8988T (cell line): ENCODE results near the gene CMIP.
"Not testable (repeated sequence)": the region's sequence is repeated elsewhere in the genome, so short reads cannot be mapped to it uniquely, and the experiment has no call there.

Experiments used
- DNase-seq: peaks from one replicate; pipeline ENCODE4 v3.0.0; 2011

The CMIP gene

DNA sequence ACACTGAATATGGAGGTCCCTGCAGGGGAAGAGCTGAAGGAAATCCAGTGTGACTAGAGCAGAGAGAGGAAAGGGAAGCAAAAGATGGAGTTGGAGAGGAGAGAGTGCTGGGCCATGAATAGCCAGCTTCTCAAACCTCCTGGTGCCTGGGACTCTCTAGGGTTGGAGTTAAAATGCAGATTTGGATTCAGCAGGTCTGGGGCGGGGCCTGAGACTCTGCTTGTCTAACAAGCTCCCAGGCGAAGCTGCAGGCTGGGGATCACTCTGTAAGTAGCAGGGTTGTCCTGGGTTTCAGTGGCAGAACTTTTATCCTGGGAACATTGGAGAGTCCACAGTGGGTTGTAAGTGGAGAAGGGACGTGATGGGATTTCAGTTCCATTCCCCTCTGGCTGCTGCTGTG, 231.1 kb downstream of the CMIP start:
- no peak for DNase-seq

DNA sequence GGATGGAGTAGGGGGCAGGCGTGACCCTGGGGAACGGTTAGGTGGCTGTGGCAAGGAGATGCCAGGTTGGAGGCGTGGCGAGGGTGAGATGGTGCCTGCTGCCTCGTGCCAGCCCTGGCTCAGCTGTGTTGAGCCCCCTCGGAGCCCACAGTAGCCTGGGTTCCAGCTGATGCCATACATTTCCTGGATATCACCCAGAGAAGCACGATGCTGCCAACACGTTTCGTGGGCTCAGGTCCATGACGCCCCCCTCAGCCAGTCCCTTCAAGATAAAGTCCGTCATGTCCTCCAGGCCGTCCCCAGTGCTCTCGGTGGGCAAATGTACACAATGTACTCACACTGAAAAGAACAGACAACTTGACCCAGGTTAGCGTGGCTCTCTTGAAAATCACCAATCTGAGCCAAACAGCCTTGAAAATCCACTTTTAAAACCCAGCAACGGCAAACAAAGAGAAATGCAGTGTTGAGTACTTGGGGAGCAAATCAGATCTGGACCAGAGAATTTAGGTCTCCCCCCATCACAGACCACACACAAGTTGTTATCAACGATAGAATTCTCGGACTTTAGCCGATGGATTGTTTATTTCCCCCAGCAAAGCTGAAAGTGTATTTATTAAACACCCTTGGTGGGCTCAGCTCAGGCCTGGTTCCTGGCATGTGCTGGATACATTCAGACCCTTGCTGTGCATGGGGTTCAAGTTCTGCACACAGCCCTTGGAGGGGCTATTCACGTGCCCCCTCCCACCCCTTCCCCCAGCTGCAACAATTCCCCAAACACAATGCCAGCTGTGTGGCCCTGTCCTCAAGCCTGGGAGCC, 231.7 kb downstream of the CMIP start:
- DNase-seq, result no peak

DNA sequence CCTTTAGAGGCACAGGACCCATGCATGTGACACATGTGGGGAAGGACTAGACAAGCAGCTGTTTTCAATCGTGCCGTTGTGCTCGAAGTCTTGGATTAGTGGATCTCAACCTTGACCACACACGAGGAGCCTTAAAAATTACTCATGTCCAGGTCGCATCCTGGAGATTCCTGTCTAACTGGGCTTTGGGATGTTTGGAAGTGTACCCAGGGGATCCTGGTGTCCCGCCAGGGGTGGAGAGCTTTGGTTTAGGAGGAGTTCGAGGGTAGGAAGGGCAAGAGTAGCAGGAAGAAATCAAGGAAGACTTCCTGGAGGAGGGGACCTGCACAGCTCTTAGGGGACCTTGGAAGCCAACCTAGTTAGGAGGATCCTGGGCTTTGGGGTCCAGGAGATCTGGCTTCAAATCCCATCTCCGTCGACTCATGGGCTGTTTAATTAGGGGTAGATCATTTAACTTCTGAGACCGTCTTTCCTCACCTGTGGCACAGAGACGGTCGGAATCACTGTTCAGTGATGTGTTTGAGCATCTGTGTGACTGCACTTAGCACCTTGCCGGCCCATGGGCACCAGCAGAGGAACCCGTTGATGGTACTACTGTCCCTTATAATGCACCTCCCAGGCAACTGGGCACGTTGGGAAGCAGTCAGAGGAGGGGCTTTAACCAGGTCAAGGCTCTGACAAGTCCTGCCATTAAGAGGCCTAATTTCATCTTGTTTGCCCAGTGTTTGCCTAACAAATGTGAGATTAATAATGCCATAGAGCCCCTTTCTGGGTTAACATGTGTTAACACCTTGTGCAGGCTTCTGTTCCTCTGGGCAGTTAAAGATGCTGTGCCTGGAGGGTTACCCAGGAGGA, 232.5 kb downstream of the CMIP start:
- DNase-seq, result no peak

DNA sequence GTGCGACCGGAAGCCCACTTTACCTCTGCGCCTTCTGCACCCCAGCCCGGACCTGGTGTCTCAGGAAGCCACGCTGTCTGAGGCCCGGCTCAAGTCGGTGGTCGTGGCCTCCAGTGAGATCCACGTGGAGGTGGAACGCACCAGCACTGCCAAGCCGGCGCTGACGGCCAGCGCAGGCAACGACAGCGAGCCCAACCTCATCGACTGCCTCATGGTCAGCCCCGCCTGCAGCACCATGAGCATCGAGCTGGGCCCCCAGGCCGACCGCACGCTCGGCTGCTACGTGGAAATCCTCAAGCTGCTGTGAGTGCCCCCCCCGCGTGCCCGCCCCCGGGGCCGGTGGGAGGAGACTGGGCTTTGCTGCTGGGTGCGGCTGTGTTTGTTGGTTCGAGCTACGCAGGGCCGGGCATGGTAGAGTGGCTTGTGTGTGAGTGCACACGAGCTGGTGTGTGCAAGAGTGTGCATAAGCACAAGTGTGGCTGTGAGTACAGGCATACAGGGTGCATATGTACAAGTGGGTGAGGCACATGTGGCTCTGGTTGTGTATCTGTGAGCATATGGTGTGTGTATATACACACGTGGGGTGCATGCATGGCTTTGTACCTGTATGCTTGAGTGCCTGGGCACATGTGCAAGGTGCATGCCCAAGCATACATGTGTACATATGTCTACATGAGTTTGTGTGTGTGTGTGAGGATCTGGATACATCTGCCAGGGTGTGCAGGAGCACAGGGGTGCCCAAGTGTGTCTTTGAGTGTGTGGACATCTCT, 233.9 kb downstream of the CMIP start:
- no peak for DNase-seq

DNA sequence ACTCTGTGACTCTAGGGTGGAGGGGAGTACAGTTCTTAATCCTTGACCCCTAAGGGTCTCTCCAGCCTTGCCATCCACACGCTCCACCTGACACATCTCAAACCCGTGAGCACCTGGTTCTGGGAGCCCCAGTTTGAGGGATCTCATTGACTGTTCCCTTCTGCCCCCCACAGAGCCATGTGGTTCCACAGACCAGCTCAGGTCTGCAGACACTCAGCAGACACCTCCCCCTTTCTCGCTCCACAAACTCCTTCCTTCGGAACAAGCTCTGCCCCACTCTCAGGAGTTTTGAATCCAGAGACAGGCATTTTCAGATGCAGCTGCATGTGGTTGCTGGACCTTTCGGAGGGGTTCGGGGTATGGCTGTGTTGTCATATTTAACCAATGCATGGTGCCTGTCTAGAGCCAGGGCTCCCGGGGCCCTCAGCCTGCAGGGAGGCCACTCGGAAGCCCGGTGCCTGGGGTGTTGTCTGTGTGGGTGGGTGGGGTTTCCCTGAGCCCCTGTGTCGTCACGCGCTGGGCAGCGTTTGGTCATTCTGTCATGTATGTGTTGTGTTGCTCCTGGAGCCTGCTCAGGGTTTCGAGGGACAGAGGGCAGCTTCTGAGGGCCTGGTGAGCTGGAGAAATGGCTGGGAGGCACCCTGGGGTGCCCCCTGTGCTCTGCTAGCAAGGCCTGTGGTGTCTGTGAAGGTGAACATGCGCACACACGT, 235.3 kb downstream of the CMIP start:
- DNase-seq, result no peak

DNA sequence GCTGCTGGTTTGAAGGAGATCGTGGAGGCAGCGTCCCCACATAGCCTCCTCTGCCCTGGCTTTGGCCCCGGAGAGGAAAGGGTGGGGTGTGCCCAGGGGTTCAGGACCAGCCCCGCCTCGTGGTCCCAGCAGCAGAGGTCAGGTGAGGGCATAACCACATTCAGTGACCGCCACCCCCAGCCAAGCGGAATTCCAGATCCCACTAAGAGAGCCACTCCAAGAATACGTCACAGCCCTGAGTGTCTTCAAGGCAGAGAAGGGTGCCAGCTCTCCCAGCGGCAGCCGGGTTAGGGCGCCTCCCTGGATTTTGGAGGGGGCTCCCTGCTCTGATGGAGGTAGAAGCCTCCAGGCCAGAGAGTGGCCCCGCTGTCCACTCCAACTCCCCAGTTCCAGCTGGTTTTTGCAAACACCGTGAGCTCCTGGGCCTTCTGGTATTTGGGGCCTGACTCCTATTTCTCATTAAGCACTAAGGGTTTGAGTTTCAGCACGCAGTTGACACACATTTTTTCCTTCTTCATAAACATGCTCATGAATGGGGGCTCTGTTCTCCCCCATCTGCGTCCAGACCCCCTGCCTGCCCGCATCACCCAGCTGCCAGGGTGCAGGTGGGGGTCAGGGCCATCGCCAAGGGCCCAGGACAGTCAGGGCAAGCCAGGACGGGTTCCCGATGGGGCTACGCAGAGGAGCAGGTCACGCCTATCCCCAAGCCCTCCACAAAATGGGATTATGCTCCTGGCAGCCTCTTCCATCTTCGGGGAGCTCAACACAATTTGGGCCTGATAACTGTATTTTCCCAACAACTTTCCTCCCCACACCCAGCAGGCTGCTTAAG, 236.1 kb downstream of the CMIP start:
- no peak for DNase-seq

DNA sequence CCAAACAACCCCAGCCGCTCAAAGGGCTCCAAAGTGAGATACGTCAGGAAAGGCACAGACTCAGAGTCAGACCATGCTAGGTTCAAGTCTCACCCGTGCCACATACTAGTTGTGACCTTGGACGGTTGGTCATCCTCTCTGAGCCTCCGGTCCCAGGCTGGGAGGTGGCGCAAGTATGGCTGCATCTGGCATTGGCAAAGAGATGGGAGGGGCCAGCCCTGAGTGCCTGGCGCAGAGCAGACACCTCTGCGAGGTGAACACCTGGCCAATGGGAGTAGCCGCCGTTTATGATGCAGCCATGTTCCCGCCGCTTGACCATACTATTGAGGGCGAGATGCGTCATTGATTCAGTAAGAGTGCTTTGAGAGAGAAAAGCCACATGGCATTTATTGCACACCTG, 236.7 kb downstream of the CMIP start:
- DNase-seq, result no peak

DNA sequence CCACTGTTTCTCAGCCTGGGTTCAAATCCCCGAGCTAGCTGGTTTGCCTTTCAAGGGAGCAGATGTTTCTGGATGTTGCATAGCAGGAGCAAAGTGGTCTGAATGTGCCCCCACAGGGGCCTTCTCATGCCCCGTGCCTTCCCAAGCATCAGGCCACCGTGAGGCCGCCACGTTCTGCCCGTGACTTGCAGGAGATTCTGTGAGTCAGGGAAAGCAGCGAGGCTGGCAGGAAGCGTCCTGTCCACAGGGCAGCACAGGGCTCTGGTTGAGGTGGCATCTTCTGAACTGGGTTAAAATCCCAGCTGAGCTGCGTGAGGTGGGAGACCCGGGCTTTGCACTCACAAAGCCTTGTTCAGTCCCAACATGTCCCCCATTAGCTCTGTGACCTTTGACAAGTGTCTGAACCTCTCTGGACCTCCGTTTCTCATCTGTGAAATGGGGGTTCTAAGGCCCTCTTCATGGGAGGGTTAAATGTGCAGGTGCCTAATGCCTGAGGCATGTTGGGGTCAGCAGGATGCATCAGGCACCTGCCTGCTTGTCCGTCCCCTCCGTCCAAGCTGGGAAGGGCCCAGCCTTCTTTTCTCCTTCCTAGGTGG, 239.7 kb downstream of the CMIP start:
- no peak for DNase-seq

DNA sequence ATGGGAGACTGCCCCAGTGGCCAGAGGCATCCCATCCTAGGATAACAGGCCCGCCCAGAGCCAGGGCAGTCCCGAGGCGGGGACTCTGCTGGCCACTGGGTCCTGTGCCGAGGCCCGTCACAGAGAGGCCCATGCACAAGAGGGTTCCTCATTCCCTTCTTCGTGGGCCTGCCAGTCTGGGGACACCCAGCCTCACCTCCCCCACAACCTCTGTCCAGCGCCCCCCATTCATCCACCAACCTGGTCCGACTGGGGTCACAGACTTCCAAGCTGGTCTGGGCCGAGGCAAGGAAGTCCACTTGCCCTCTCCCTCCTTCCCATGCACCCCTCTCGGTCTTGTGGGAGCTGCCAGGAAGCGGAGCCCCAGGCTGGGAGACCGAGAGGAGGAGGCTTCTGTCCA, 240.3 kb downstream of the CMIP start:
- DNase-seq, result no peak

DNA sequence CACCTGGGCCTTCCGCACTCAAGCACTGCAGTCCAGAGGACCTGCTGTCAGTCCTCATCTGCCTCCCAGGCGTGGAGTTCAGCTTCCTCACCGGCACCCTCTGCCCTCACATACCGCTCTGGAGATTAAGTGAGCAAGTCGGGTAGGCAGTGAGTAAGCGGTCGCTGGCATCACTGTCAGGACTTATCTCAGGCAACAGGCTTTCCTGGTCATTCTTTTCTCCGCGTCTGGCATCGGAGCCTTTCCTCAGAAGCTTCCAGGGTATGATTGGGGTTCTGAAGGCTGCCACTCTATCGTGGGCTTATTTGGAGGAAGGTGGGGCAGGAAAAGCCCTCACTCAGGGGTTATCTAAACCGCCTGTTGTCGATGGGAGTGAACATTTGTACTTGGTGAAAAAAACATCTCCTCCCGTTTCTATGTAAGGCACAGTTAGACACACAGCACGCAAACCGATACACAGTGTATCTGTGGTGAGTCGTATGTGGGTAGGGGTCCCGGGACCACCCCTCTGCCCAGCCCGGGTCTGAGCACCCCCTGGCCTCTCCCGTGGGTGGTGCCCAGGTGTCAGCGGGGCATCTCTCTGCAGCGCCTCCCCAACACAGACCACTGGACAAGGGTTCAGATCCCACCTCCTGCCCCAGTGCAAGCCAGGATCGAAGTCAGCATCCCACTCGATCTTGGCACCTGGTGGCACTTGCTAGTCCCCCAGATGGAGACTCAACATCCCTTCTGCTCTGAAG, 242.0 kb downstream of the CMIP start:
- DNase-seq, result no peak

DNA sequence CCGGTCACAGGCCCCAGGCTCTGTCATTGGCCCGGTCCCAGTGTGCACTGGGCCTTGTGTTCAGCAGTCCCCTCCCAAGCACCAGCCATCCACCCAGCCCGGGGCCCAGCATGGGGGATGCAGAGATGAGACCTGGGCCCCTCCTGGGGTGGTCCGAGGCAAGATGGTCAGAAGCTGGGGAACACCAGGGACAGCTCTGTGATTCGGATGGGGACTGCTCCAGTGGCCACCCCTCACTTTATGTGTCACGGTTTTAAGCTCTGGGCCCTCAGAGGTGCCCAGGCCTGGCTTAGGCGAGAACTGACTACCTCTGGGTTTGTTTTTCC, 242.5 kb downstream of the CMIP start:
- no peak for DNase-seq

DNA sequence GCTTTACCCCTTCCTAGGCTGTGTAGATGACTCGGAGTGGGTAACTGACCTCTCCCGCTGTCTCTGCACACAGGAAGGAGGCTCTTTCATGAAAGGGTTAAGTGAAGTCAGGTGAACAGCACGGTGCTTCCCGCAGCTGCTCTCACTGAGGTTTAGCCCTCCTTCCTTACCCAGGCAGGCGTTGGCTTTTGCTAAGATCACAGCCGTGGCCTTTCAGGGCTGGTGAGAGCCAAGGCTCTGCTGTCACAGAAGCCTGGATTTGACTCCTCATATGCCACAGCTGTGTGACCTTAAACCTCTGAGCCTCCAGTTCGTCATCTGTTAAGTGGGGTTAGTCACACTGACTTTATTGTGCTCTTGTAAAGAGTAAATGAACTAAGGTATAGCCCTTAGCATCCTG, 243.6 kb downstream of the CMIP start:
- no peak for DNase-seq

DNA sequence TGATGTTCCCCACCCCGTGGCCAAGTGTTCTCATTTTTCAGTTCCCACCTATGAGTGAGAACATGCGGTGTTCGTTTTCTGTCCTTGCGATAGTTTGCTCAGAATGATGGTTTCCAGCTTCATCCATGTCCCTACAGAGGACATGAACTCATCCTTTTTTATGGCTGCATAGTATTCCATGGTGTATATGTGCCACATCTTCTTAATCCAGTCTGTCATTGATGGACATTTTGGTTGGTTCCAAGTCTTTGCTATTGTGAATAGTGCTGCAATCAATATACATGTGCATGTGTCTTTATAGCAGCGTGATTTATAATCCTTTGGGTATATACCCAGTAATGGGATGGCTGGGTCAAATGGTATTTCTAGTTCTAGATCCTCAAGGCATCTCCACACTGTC, 244.2 kb downstream of the CMIP start:
- not testable (repeated sequence) for DNase-seq

DNA sequence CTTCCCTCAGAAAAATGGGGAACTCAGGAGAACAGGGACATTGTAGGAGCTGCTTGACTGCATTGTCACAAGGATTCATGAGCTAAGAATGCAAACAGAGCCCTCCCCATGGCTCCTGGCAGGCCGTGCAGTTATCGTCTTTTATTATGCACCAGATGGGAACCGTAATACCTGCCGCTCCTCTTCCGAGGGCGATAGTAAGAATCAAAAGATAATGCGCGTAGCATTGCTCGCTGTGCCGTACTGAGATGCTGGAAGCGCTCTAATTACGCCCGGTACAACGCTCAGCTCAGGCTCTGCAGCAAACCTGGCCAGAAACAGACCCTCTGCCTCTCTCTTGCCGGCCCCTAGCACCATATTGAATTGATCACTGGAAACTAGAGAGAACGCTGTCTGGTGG, 247.4 kb downstream of the CMIP start:
- DNase-seq, result no peak

DNA sequence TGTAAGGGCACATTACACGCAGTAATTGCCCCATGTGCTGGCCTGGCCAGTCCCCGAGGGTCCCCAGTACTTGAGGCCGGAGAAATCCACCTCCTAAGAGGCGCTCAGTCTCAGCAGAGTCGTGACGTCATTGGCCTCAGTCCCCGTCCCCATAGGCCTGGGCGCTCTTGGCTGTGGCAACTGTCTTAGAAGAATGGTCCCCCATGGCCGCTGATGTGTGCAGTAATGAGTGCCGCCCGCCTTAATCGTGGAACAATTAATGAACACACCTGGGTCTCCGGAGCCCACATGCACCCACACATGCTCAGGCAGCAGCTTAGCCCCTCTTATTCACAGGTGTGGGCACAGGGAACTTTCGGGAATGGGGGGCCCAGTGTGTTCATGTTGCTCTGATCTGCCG, 248.0 kb downstream of the CMIP start:
- no peak for DNase-seq

DNA sequence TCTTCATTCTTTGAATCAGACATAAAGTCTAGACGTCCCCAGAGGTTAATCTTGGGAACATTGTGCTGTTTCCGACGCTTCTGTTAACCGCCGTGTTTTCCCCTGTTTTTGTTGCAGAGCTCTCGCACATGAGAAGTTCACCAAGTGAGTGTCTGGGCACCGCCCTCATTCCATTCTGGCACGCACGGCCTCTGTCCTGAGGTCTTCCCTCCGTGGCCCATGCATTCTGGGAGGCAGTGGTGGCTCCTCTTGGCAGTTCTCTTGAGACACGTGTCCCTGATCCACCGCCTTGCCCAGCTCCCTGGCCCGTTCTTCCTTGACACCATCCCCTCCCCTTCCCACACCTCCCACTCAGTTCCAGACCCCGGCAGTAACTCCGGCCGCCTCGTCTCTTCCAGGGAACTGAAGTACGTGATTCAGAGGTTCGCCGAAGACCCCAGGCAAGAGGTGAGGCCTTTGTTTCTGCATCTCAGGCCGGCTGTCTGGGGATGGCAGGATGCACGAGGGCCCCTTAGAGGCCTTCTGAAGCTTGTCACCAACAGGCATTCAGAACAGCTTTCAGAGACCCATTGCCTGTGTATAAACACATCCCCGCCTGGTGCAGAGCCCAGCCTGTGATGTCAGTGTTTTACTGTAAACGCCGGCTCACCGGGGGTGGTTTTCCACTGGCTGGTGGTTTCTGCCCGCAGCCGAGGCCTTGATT, 248.6 kb downstream of the CMIP start:
- no peak for DNase-seq

DNA sequence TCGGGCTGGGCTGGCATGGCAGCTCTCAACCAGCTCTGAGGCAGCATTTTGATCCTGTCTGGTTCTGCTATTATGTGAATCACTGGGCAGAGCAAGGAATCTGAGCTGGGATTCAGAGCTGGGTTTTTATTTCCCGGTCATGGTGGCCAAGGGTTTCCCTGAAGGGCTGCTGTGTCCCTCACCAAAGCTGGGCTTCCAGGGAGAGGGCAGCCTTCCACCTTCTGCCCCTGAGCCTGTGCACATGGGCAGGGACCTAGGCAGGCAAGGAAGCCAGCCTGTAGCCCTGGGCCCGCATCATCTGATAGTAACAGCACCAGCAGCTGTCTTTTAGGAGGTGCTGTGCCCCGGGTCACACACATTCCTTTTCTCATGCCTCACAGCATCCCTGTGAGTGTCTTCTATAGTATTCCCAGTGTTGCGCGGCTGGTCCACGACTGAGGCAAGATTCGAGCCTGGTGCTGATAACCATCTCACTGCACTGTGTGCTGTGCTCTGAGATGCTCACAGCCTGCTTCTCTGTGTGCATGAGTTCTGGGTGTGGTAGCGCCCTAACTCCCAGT, 249.2 kb downstream of the CMIP start:
- no peak for DNase-seq

DNA sequence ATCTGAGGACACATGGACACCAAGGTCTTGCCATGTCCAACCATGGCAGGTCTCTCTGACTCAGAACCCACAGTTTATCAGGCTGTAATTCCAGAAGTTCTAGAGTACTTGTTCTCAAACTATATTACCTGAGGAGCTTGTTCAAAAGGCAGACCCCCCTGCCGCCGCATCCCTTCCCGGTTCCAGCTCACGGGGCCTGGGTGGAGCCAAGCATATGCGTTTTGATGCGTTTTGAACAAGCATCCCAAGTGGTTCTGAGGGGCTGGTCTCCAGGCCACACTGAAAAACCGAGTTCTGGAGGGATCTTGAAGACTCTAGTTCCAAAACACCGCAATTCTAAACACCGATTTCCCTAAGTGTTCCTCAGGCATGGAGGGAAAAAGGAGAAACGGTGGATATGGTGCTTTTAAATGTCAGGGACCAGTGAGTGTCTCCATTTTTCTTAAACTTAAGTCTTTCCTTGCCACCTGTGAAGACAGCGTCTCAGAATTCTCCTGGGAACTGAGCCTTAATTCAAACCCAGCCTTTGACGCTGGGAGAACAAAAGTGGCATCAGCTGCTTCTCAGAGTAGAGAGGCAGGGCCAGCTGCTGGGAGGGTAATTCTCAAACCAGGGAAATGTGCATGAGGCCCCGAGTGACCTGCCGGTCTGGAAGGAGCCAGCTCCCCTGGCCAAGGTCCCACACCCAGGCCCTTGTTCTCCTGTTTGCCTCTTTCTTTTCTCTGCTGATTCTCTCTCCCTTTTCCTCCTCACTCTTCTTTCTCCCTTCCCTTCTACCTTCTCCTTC, 250.1 kb downstream of the CMIP start:
- no peak for DNase-seq
